Measurements from ENCODE around the gene NMUR1. TPM values are rescaled to one million over a fixed set of nuclear protein-coding genes. Genes with fewer than 3 reads are reported as not detected.
A peak's percentile ranks its signal among the peaks of the same experiment; 100 is the strongest.

NMUR1 gene
- total and polyA plus RNA-seq, 8 donors = 0.38 to 2.1 (median 0.89) TPM

GRCh38 chr2:231486851-231487596 is 43.2 kb downstream of the NMUR1 start:
- 85 to 91% methylated on average over 6 of the region's 6 CpGs for WGBS, 2 donors
- intact Hi-C loops (cut with DNase I) = no loop called here

GRCh38 chr2:231483398-231484329 is 46.6 kb downstream of the NMUR1 start:
- peak overlapping the region in 3 of 4 donors; percentile 26 to 52 (median 45) for H3K4me3 ChIP-seq
- ATAC-seq (peak; percentile 18 to 54 (median 35)), FAIRE-seq (no peak), DNase-seq (peak in 2 of 6 donors; percentile 41 to 71)
- no peaks in the 10 kb centered on the region for H3K36me3 ChIP-seq
- peak overlapping the region in 2 of 4 donors; percentile 22 to 60 for H3K27ac ChIP-seq
- H3K4me1 ChIP-seq = peaks cover 0 to 2% (median 0%) of the 10 kb centered on the region in 3 donors
- 73 to 76% methylated on average over 63 to 65 of the region's 65 CpGs for WGBS, 2 donors
- H3K9me3 ChIP-seq = no peaks in the 10 kb centered on the region
- intact Hi-C loops (cut with DNase I) = loop anchor here in 2 of 3 donors (5.0 kb wide), 1 partner anchor 74 kb away; no protein-coding TSS in a partner anchor
- no peaks in the 10 kb centered on the region for H3K27me3 ChIP-seq
- no peak for TF ChIP-seq CTCF (IDR thresholded peaks at IDR 0.05)

More at GRCh38 chr2:231486851-231487596, 43.2 kb downstream of the NMUR1 start:
- no peak overlapping the region for H3K27ac ChIP-seq
- no peak overlapping the region for H3K4me3 ChIP-seq
- no peaks in the 10 kb centered on the region for H3K9me3 ChIP-seq
- TF ChIP-seq CTCF (IDR thresholded peaks at IDR 0.05) = no peak
- H3K36me3 ChIP-seq = no peaks in the 10 kb centered on the region
- FAIRE-seq (no peak), DNase-seq (no peak), ATAC-seq (no peak)
- no peaks in the 10 kb centered on the region for H3K27me3 ChIP-seq
- peaks cover 0 to 2% (median 0%) of the 10 kb centered on the region in 3 donors for H3K4me1 ChIP-seq

- Histone ChIP-seq H3K36me3 (no peaks in the 10 kb centered on the region), H3K4me3 (peak overlapping the region in 3 of 4 donors; percentile 26 to 52 (median 45)), H3K27ac (peak overlapping the region; percentile 22 to 60 (median 34)), H3K4me1 (peaks cover 0 to 2% (median 0%) of the 10 kb centered on the region in 3 donors), H3K9me3 (no peaks in the 10 kb centered on the region), H3K27me3 (no peaks in the 10 kb centered on the region)
- WGBS, 2 donors = 15 to 24% methylated on average over 33 to 36 of the region's 36 CpGs
- peak; percentile 97 to 99 (median 98) for ATAC-seq
- peak; percentile 62 to 94 (median 81) for DNase-seq
- FAIRE-seq = no peak
- TF ChIP-seq CTCF (IDR thresholded peaks at IDR 0.05) = peak; percentile 79 to 93 (median 87)
- intact Hi-C loops (cut with DNase I) = loop anchor here in 2 of 3 donors (5.0 kb wide), 1 partner anchor 74 kb away; no protein-coding TSS in a partner anchor
Observed at GRCh38 chr2:231482806-231483391, 47.3 kb downstream of the NMUR1 start.

GRCh38 chr2:231480781-231481180 is 49.5 kb downstream of the NMUR1 start:
- FAIRE-seq (no peak), DNase-seq (no peak), ATAC-seq (no peak)
- WGBS, 2 donors = 70 to 77% methylated on average over 3 of the region's 3 CpGs
- no peaks in the 10 kb centered on the region for H3K36me3 ChIP-seq
- no peak overlapping the region for H3K4me3 ChIP-seq
- peaks cover 0 to 4% (median 0%) of the 10 kb centered on the region in 3 donors for H3K4me1 ChIP-seq
- no peaks in the 10 kb centered on the region for H3K27me3 ChIP-seq
- no peak overlapping the region for H3K27ac ChIP-seq
- no peaks in the 10 kb centered on the region for H3K9me3 ChIP-seq
- no peak for TF ChIP-seq CTCF (IDR thresholded peaks at IDR 0.05)
- intact Hi-C loops (cut with DNase I) = loop anchor here in 2 of 3 donors (5.0 kb wide), 1 partner anchor 77 kb away; no protein-coding TSS in a partner anchor
